ENCODE data around the gene BTBD2. TPM values are rescaled to one million over a fixed set of nuclear protein-coding genes. Genes with fewer than 3 reads are reported as not detected.

Gene BTBD2
- total and polyA plus RNA-seq, 2 of the 13 experiments (the other 11 are each of a cell fraction or from before 2014, with no cell fraction given): 28.1 to 45.3 TPM

DNA sequence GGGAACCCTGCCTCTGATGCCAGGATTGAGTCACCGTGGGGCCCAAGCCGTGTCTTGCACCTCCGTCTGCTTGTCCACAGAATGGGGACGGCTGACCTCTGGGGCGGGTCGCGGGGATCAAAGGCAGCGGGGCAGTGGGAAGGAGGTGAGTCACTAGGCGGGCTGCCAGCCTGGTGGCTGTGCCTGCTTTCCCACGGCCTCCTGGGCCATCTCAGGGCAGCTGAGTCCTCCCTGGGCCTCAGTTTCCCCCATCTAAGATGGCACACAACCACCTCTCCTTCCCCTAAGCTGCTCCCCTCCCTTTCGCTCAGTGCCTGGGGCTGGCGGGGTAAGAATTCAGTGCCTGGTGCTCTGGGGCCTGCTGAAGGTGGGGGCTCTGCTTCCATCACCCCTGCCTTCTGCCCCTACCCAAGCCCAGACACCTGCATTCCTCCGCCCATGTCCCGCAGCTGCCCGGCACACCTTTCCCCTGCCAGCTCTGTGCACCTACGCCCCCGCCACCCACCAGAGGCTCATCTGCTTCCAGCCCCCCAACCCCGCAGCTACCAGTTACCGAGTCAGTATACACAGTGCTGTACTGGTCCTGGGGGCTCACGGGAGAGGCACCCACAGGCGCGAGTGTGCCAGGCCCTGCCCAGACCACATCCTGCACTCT, 32.1 kb upstream of the BTBD2 start (continued):
- TF ChIP-seq, protein P1, sequence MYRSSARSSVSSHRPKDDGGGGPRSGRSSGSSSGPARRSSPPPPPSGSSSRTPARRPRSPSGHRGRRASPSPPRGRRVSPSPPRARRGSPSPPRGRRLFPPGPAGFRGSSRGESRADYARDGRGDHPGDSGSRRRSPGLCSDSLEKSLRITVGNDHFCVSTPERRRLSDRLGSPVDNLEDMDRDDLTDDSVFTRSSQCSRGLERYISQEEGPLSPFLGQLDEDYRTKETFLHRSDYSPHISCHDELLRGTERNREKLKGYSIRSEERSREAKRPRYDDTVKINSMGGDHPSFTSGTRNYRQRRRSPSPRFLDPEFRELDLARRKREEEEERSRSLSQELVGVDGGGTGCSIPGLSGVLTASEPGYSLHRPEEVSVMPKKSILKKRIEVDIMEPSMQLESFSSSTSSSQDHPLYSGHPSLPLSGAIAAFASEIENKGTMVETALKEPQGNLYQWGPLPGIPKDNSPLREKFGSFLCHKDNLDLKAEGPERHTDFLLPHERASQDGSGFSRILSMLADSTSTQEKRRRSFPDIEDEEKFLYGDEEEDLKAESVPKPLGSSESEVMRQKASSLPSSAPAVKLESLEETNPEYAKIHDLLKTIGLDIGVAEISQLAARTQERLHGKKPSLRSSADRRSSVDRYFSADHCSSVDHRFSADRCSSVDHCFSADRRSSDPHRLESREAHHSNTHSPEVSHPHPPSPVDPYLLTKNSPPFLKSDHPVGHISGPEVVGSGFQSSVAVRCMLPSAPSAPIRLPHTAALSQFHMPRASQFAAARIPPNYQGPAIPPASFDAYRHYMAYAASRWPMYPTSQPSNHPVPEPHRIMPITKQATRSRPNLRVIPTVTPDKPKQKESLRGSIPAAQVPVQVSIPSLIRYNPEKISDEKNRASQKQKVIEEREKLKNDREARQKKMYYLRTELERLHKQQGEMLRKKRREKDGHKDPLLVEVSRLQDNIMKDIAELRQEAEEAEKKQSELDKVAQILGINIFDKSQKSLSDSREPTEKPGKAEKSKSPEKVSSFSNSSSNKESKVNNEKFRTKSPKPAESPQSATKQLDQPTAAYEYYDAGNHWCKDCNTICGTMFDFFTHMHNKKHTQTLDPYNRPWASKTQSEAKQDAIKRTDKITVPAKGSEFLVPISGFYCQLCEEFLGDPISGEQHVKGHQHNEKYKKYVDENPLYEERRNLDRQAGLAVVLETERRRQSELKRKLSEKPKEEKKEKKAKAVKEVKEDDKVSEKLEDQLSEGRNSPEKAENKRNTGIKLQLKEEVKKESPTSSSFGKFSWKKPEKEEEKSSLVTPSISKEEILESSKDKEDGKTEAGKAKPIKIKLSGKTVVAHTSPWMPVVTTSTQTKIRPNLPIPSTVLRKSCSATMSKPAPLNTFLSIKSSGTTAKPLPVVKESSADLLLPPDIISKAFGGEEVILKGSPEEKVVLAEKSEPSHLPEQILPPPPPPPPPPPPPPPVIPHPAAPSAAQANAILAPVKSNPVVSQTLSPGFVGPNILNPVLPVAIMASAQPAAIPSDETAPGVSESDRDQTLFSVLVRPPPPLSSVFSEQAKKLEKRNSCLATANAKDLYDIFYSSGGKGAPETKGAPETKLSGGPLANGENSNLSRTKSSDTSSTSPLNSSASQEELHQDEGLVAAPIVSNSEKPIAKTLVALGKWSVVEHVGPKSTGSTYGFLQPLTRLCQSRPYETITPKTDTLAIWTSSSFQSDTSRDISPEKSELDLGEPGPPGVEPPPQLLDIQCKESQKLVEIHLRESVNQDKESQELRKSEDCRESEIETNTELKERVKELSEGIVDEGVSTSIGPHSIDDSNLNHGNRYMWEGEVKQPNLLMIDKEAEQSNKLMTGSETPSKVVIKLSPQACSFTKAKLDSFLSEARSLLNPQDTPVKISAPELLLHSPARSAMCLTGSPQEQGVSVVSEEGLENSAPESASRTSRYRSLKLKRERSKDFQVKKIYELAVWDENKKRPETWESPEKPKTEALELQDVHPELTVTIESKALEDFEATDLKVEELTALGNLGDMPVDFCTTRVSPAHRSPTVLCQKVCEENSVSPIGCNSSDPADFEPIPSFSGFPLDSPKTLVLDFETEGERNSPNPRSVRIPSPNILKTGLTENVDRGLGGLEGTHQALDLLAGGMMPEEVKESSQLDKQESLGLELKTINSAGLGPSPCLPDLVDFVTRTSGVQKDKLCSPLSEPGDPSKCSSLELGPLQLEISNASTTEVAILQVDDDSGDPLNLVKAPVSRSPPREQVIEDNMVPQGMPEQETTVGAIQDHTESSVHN (CRISPR knock-in tag; IDR thresholded peaks at IDR 0.05): no peak
- TF ChIP-seq BCL6 (CRISPR knock-in tag; IDR thresholded peaks at IDR 0.05): no peak
- TF ChIP-seq ZBTB7B (CRISPR knock-in tag; IDR thresholded peaks at IDR 0.05): no peak
- TF ChIP-seq, protein P2, sequence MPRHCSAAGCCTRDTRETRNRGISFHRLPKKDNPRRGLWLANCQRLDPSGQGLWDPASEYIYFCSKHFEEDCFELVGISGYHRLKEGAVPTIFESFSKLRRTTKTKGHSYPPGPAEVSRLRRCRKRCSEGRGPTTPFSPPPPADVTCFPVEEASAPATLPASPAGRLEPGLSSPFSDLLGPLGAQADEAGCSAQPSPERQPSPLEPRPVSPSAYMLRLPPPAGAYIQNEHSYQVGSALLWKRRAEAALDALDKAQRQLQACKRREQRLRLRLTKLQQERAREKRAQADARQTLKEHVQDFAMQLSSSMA (CRISPR knock-in tag; IDR thresholded peaks at IDR 0.05): no peak
- TF ChIP-seq ZNF543 (CRISPR knock-in tag; IDR thresholded peaks at IDR 0.05): no peak
- no peak for TF ChIP-seq CREB1 (IDR thresholded peaks at IDR 0.05)
- TF ChIP-seq CREB1 (CRISPR knock-in tag; IDR thresholded peaks at IDR 0.05): no peak
- peak; percentile 70 for TF ChIP-seq GATAD2A (CRISPR knock-in tag; IDR thresholded peaks at IDR 0.05)
- TF ChIP-seq, protein P3, sequence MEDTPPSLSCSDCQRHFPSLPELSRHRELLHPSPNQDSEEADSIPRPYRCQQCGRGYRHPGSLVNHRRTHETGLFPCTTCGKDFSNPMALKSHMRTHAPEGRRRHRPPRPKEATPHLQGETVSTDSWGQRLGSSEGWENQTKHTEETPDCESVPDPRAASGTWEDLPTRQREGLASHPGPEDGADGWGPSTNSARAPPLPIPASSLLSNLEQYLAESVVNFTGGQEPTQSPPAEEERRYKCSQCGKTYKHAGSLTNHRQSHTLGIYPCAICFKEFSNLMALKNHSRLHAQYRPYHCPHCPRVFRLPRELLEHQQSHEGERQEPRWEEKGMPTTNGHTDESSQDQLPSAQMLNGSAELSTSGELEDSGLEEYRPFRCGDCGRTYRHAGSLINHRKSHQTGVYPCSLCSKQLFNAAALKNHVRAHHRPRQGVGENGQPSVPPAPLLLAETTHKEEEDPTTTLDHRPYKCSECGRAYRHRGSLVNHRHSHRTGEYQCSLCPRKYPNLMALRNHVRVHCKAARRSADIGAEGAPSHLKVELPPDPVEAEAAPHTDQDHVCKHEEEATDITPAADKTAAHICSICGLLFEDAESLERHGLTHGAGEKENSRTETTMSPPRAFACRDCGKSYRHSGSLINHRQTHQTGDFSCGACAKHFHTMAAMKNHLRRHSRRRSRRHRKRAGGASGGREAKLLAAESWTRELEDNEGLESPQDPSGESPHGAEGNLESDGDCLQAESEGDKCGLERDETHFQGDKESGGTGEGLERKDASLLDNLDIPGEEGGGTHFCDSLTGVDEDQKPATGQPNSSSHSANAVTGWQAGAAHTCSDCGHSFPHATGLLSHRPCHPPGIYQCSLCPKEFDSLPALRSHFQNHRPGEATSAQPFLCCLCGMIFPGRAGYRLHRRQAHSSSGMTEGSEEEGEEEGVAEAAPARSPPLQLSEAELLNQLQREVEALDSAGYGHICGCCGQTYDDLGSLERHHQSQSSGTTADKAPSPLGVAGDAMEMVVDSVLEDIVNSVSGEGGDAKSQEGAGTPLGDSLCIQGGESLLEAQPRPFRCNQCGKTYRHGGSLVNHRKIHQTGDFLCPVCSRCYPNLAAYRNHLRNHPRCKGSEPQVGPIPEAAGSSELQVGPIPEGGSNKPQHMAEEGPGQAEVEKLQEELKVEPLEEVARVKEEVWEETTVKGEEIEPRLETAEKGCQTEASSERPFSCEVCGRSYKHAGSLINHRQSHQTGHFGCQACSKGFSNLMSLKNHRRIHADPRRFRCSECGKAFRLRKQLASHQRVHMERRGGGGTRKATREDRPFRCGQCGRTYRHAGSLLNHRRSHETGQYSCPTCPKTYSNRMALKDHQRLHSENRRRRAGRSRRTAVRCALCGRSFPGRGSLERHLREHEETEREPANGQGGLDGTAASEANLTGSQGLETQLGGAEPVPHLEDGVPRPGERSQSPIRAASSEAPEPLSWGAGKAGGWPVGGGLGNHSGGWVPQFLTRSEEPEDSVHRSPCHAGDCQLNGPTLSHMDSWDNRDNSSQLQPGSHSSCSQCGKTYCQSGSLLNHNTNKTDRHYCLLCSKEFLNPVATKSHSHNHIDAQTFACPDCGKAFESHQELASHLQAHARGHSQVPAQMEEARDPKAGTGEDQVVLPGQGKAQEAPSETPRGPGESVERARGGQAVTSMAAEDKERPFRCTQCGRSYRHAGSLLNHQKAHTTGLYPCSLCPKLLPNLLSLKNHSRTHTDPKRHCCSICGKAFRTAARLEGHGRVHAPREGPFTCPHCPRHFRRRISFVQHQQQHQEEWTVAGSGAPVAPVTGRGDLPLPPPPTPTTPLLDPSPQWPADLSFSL (CRISPR knock-in tag; IDR thresholded peaks at IDR 0.05): no peak
- peak; percentile 44; the same call in 1 of the 2 replicates for TF ChIP-seq SAP130 (CRISPR knock-in tag; IDR thresholded peaks at IDR 0.05; ENCODE audit: low read depth)
- TF ChIP-seq HIVEP1 (CRISPR knock-in tag; IDR thresholded peaks at IDR 0.05): no peak
- no peak for TF ChIP-seq BRD4 (CRISPR knock-in tag; IDR thresholded peaks at IDR 0.05)
- TF ChIP-seq RELA (CRISPR knock-in tag; IDR thresholded peaks at IDR 0.05): no peak
- TF ChIP-seq HOXA5 (CRISPR knock-in tag; IDR thresholded peaks at IDR 0.05): no peak

All from HepG2 (cell line).